ENCODE data around the gene SH3D19.

Gene SH3D19

DNA sequence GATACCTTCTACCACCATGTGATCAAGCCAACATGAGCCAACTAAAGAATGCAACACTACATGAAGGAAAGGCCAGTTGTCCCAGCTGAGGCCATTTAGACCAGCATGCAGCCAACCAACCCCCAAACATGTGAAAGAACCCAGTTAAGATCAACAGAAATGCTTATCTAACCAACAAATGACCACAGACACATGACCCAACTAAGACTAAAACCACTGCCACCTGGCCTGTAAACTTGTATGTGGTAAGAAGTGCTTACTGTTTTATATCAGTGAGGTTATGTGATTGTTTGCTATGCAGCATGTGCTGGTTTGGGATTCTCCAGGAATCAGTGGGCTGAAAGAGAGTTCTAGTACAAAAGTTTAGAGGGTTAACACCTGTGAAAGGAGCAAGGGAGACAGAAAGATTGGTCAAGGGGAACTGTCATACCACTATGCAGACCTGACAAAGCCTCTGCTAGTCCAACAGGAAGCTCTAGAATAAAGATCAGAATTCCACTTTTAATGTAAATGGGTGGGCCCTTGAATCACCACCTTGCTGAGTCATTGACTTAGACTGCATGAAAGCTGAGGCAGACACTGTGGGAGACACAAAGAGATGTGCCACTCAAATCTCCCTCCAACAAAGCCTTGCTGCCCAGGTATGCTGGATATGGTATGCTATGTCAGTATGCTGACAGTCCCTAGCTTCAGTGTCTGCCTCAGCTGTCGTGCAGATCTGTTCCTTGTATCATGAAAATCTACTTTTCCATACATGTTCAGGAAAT is 6.1 kb upstream of the SH3D19 start:
- Histone ChIP-seq H2AFZ (ENCODE audit: low read depth) (peak overlapping the region; percentile 14; the same call in 1 of the 2 replicates), H3K36me3 (ENCODE audit: insufficient read depth) (no peaks in the 10 kb centered on the region), H3K9ac (peak overlapping the region; percentile 13; the same call in 1 of the 2 replicates), H3K4me2 (peak overlapping the region; percentile 64), H4K20me1 (ENCODE audit: insufficient read depth) (no peaks in the 10 kb centered on the region), H3K4me1 (ENCODE audit: low read depth, poor library complexity, severe bottlenecking) (peaks cover 29% of the 10 kb centered on the region), H3K27me3 (ENCODE audit: insufficient read depth, low read depth) (no peaks in the 10 kb centered on the region), H3K27ac (peak overlapping the region; percentile 71), H3K79me2 (ENCODE audit: insufficient read depth, low read depth) (no peaks in the 10 kb centered on the region), H3K4me3 (IDR thresholded peaks at IDR 0.05; ENCODE audit: insufficient read depth, low read depth, low read length) (no peak overlapping the region)
- TF ChIP-seq, protein P1, sequence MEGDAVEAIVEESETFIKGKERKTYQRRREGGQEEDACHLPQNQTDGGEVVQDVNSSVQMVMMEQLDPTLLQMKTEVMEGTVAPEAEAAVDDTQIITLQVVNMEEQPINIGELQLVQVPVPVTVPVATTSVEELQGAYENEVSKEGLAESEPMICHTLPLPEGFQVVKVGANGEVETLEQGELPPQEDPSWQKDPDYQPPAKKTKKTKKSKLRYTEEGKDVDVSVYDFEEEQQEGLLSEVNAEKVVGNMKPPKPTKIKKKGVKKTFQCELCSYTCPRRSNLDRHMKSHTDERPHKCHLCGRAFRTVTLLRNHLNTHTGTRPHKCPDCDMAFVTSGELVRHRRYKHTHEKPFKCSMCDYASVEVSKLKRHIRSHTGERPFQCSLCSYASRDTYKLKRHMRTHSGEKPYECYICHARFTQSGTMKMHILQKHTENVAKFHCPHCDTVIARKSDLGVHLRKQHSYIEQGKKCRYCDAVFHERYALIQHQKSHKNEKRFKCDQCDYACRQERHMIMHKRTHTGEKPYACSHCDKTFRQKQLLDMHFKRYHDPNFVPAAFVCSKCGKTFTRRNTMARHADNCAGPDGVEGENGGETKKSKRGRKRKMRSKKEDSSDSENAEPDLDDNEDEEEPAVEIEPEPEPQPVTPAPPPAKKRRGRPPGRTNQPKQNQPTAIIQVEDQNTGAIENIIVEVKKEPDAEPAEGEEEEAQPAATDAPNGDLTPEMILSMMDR (conservative IDR thresholded peaks at IDR 0.05; ENCODE audit: low read depth, low read length): no peak

DNA sequence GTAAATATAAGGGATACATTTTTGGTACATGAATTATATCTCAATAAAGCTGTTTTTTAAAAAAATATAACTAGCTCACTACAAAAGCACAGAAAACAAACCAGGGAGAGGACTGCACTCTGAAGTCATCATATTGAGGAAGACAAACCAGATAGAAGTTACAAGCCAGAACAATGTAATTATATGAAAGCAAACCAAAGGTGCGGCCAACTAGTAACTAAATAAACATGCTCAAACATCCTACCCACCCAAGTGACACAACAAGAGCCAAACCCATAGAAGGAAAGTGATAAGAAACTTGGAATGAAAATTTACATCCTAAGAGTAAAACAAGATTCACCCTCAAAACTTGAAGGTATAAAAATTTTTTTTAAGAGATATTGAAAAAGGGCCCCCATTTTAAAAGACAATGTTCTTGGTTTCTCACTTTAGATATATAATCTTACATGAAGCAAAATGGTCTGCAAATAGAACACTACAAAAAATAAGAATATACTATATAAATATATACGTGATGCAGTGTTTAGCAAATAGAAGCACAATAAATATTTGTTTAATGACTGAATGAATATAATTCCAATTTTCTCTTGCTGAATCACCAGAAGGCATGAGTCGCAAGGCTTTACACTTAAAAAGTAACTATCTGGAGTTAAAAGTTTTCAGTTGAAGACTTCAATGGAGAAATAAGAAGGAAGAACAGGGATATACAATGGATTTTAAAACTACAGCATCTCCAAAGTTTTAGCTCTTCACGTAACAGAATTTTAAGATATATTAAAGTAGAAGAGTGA is 4.0 kb upstream of the SH3D19 start:
- Histone ChIP-seq H3K36me3 (ENCODE audit: insufficient read depth) (no peaks in the 10 kb centered on the region), H3K4me3 (IDR thresholded peaks at IDR 0.05; ENCODE audit: insufficient read depth, low read depth, low read length) (no peak overlapping the region), H3K9ac (no peak overlapping the region), H4K20me1 (ENCODE audit: insufficient read depth) (no peaks in the 10 kb centered on the region), H3K27ac (no peak overlapping the region), H3K4me1 (ENCODE audit: low read depth, poor library complexity, severe bottlenecking) (peaks cover 29% of the 10 kb centered on the region), H3K27me3 (ENCODE audit: insufficient read depth, low read depth) (no peaks in the 10 kb centered on the region), H3K79me2 (ENCODE audit: insufficient read depth, low read depth) (no peaks in the 10 kb centered on the region), H2AFZ (ENCODE audit: low read depth) (no peak overlapping the region), H3K4me2 (no peak overlapping the region)
- TF ChIP-seq, protein P1 (conservative IDR thresholded peaks at IDR 0.05; ENCODE audit: low read depth, low read length): no peak

DNA sequence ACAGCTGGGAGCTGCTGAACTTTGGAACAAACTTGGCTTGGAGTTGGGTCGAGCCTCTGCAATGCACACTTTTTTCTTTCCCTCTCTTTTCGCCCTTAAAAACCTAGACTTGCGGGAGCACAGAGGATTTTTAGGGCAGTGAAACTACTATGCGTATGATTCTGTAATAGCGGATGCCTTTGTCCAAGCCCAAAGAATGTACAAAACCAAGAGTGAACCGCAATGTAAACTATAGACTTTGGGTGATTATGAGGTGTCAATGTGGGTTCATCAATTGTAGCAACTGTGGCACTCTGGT is 493 bp upstream of the SH3D19 start:
- H3K27me3 ChIP-seq (ENCODE audit: insufficient read depth, low read depth): no peaks in the 10 kb centered on the region
- peak overlapping the region; percentile 71 for H2AFZ ChIP-seq (ENCODE audit: low read depth)
- no peaks in the 10 kb centered on the region for H3K79me2 ChIP-seq (ENCODE audit: insufficient read depth, low read depth)
- no peak overlapping the region for H3K9ac ChIP-seq
- peak overlapping the region; percentile 37; the same call in 1 of the 2 replicates for H3K4me2 ChIP-seq
- TF ChIP-seq, protein P1 (conservative IDR thresholded peaks at IDR 0.05; ENCODE audit: low read depth, low read length): no peak
- H3K4me1 ChIP-seq (ENCODE audit: low read depth, poor library complexity, severe bottlenecking): peaks cover 6% of the 10 kb centered on the region
- H3K27ac ChIP-seq: no peak overlapping the region
- no peaks in the 10 kb centered on the region for H3K36me3 ChIP-seq (ENCODE audit: insufficient read depth)
- H3K4me3 ChIP-seq (IDR thresholded peaks at IDR 0.05; ENCODE audit: insufficient read depth, low read depth, low read length): no peak overlapping the region
- H4K20me1 ChIP-seq (ENCODE audit: insufficient read depth): no peaks in the 10 kb centered on the region

DNA sequence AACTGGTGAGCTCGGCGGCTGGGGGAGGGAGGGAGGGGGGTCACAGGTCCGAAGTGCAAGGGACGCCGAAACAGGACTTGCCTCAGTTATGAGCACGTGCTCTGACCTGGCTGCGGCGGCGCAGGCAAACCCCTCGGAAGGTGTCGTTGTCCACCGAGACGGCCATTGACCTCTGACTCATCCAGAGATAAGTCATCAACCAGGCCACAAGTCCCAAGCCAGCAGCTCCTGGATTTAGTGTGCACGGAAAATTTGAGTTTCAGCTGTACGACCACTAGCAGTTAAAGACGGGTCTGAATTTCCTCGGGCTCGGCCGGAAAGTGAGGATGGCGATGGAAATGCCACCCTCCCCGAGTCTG is 674 bp downstream of the SH3D19 start:
- Histone ChIP-seq H3K27me3 (ENCODE audit: insufficient read depth, low read depth) (no peaks in the 10 kb centered on the region), H3K4me2 (peak overlapping the region; percentile 37; the same call in 1 of the 2 replicates), H3K4me3 (IDR thresholded peaks at IDR 0.05; ENCODE audit: insufficient read depth, low read depth, low read length) (no peak overlapping the region), H2AFZ (ENCODE audit: low read depth) (peak overlapping the region; percentile 71), H3K4me1 (ENCODE audit: low read depth, poor library complexity, severe bottlenecking) (no peaks in the 10 kb centered on the region), H3K9ac (peak overlapping the region; percentile 39; the same call in 1 of the 2 replicates), H3K79me2 (ENCODE audit: insufficient read depth, low read depth) (no peaks in the 10 kb centered on the region), H3K36me3 (ENCODE audit: insufficient read depth) (no peaks in the 10 kb centered on the region), H4K20me1 (ENCODE audit: insufficient read depth) (no peaks in the 10 kb centered on the region), H3K27ac (no peak overlapping the region)
- TF ChIP-seq, protein P1 (conservative IDR thresholded peaks at IDR 0.05; ENCODE audit: low read depth, low read length): no peak

All from KMS-11 (cell line).